MM.1S (cell line): ENCODE data around the gene FOXP1.

ENCODE experiments used
- DNase-seq: peaks from one replicate; pipeline ENCODE4 v3.0.0-alpha.2; 2015
- H2AFZ ChIP-seq: fragments of 300-600 bp; sonication (generic); 2 replicates; pipeline ENCODE4 v1.6.0; 2016; ENCODE audit warnings: antibody characterized with exemption, low read length
- H3F3A ChIP-seq: fragments of 300-600 bp; sonication (generic); 2 replicates; pipeline ENCODE4 v1.6.1; 2016; ENCODE audit warnings: mild to moderate bottlenecking, antibody characterized with exemption, low read length, moderate library complexity, mixed read lengths; ENCODE audit not compliant: insufficient read depth
- H3K27ac ChIP-seq: fragments of 300-600 bp; sonication (generic); 2 replicates; pipeline ENCODE4 v1.5.1; 2016; ENCODE audit warnings: mild to moderate bottlenecking, low read length
- H3K27me3 ChIP-seq: fragments of 300-600 bp; sonication (generic); replicated peaks from 2 replicates; pipeline ENCODE4 v1.6.0; 2016; ENCODE audit warnings: low read length; ENCODE audit not compliant: insufficient read depth
- H3K36me3 ChIP-seq: fragments of 300-600 bp; sonication (generic); replicated peaks from 2 replicates; pipeline ENCODE4 v1.6.1; 2016; ENCODE audit warnings: mild to moderate bottlenecking, low read length, mixed read lengths; ENCODE audit not compliant: insufficient read depth
- H3K4me1 ChIP-seq: fragments of 300-600 bp; sonication (generic); 2 replicates; pipeline ENCODE4 v1.6.1; 2016; ENCODE audit warnings: low read length, mixed read lengths
- H3K4me2 ChIP-seq: fragments of 300-600 bp; sonication (generic); 2 replicates; pipeline ENCODE4 v1.6.0; 2016; ENCODE audit warnings: low read depth, low read length
- H3K4me3 ChIP-seq: fragments of 300-600 bp; sonication (generic); 2 replicates; pipeline ENCODE4 v1.5.1; 2016; ENCODE audit warnings: low read length, mixed read lengths
- H3K79me2 ChIP-seq: fragments of 300-600 bp; sonication (generic); 2 replicates; pipeline ENCODE4 v1.6.1; 2016; ENCODE audit warnings: mixed run types, low read length, mixed read lengths
- H3K9ac ChIP-seq: fragments of 300-600 bp; sonication (generic); 2 replicates; pipeline ENCODE4 v1.6.1; 2016; ENCODE audit warnings: low read length, mixed read lengths
- H3K9me2 ChIP-seq: fragments of 300-600 bp; sonication (generic); replicated peaks from 2 replicates; pipeline ENCODE4 v1.6.1; 2016; ENCODE audit warnings: mild to moderate bottlenecking, low read length, mixed read lengths; ENCODE audit not compliant: insufficient read depth
- H3K9me3 ChIP-seq: fragments of 300-600 bp; sonication (generic); replicated peaks from 2 replicates; pipeline ENCODE4 v1.6.1; 2016; ENCODE audit warnings: mild to moderate bottlenecking, low read length, mixed read lengths; ENCODE audit not compliant: insufficient read depth
- H4K20me1 ChIP-seq: fragments of 300-600 bp; sonication (generic); 2 replicates; pipeline ENCODE4 v1.6.1; 2016; ENCODE audit warnings: mild to moderate bottlenecking, low read length, moderate library complexity, mixed read lengths; ENCODE audit not compliant: insufficient read depth
- CTCF ChIP-seq: fragments of 300-600 bp; sonication (generic); IDR thresholded peaks from 2 replicates; pipeline ENCODE4 v1.5.1; 2016; ENCODE audit warnings: antibody characterized with exemption, low read length, mixed read lengths
- EZH2 ChIP-seq: fragments of 300-600 bp; sonication (generic); optimal IDR thresholded peaks from 2 replicates; pipeline ENCODE3; 2017; ENCODE audit warnings: low read depth, mild to moderate bottlenecking, antibody characterized with exemption, low read length, mixed read lengths
- EZH2phosphoT487 ChIP-seq: fragments of 300-600 bp; sonication (generic); IDR thresholded peaks from 2 replicates; pipeline ENCODE4 v1.6.1; 2018; ENCODE audit warnings: antibody characterized with exemption, low read length

The FOXP1 gene

DNA sequence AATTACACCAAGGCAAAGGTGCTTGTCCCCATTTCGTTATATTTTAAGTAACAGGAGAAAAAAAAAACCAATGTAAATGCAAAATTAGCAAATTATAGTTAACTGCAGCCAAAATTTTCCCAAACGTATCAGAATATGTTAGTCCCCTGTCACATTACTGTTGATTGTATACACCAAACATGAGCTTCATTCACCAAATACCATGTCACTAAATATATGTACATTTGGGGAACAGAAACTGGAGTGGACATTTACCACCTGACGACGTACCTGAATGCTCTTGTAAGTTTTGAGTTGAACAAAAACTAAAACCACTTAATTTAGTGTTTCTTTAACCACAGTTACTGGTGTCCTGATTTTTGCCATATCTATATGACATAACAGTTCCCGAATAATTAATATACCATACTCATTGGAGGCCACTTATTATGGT is 3.3 kb upstream of the FOXP1 start:
- no peak overlapping the region for H2AFZ ChIP-seq
- H3K36me3 ChIP-seq = no peaks in the 10 kb centered on the region
- TF ChIP-seq EZH2 (no peak), CTCF (no peak), EZH2phosphoT487 (no peak)
- no peaks in the 10 kb centered on the region for H3K79me2 ChIP-seq
- no peaks in the 10 kb centered on the region for H3K9me3 ChIP-seq
- DNase-seq = peak; percentile 22
- peak overlapping the region; percentile 23; the same call in 1 of the 2 replicates for H3K27ac ChIP-seq
- no peaks in the 10 kb centered on the region for H3K27me3 ChIP-seq
- H3K4me1 ChIP-seq = peaks cover 6% of the 10 kb centered on the region
- no peaks in the 10 kb centered on the region for H4K20me1 ChIP-seq
- no peak overlapping the region for H3K4me3 ChIP-seq
- H3K4me2 ChIP-seq = peak overlapping the region; percentile 18; the same call in 1 of the 2 replicates
- peaks cover 16% of the 10 kb centered on the region for H3F3A ChIP-seq
- no peak overlapping the region for H3K9ac ChIP-seq
- no peaks in the 10 kb centered on the region for H3K9me2 ChIP-seq

DNA sequence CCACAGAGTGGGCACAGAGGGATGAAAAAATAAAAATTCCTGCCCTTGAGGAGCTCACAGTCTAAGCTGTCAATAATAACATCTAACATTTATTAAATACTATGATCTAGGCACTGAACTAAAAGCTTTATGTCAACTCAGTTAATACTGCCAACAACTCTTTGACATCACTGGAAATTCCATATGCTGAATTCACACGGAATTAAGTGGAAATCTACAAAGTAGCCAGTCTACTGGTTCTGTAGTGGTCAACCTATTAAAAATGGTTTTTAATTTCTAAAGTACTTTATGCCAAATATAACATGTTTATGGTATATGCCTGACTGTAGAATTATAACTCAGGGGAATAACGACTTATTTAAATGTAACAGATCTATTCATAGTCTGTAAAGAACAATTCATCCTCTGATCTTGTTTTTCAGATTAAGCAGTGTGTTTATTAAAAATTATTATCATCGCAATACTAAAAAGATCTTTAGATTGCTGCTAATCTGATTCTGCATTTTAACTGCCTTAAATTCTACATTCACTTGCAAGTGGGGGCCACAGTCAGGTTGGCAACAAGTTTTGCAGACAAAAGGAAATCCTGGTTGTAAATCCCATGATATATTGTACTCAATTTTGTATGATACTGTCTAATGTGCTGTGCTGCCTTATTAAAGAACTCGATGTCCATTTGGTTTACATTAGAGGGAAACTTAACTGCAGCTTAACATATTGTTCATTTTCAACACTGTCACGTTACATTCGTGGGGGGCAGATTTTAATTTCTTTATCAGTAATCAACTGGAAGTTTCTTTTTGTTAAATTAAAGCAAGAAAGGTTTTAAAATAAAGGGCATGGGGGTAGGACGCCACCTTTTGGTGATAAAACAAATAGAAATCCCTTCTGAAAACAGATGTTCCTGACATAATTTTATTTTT is 2.6 kb upstream of the FOXP1 start:
- peak; percentile 28 for DNase-seq
- H3K4me2 ChIP-seq = peak overlapping the region; percentile 18; the same call in 1 of the 2 replicates

DNA sequence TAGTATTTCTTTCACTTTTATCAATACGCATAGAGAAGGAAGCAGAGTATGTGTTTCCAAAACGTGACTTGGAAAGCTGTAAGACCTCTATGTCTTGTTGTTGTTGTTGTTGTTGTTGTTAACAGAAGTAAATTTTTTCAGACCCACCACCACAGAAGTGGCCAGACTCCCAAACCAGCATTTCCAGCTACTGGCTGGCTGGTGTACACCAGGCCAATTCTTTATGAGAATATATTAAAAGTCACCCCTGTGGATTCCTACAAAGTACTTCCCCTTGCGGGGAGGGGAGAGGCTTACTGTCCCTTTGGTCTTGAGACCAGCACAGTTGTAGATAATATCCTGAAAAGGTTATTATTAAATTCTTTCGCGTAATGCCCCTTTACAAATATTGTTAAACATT is 1.6 kb upstream of the FOXP1 start:
- H3K4me2 ChIP-seq = no peak overlapping the region
- no peak for DNase-seq
- H3K36me3 ChIP-seq = no peaks in the 10 kb centered on the region
- H3K27me3 ChIP-seq = peaks cover 11% of the 10 kb centered on the region
- no peaks in the 10 kb centered on the region for H3K9me3 ChIP-seq
- H3K9me2 ChIP-seq = no peaks in the 10 kb centered on the region
- H3K9ac ChIP-seq = no peak overlapping the region
- no peaks in the 10 kb centered on the region for H3K79me2 ChIP-seq
- H2AFZ ChIP-seq = no peak overlapping the region
- peaks cover 16% of the 10 kb centered on the region for H3F3A ChIP-seq
- H3K4me3 ChIP-seq = no peak overlapping the region
- H3K27ac ChIP-seq = no peak overlapping the region
- no peaks in the 10 kb centered on the region for H4K20me1 ChIP-seq
- peaks cover 6% of the 10 kb centered on the region for H3K4me1 ChIP-seq
- TF ChIP-seq CTCF = no peak
- no peak for TF ChIP-seq EZH2

More for the DNA sequence above, 2.6 kb upstream of the FOXP1 start:
- peak; percentile 67 for TF ChIP-seq CTCF
- no peak for TF ChIP-seq EZH2
- Histone ChIP-seq H3K36me3 (no peaks in the 10 kb centered on the region), H3K79me2 (no peaks in the 10 kb centered on the region), H3K9ac (no peak overlapping the region; the same call in 1 of the 2 replicates), H3F3A (peaks cover 16% of the 10 kb centered on the region), H3K4me3 (no peak overlapping the region), H4K20me1 (no peaks in the 10 kb centered on the region), H2AFZ (no peak overlapping the region), H3K9me3 (no peaks in the 10 kb centered on the region), H3K9me2 (no peaks in the 10 kb centered on the region), H3K27ac (peak overlapping the region; percentile 23; the same call in 1 of the 2 replicates), H3K27me3 (peaks cover 4% of the 10 kb centered on the region), H3K4me1 (peaks cover 6% of the 10 kb centered on the region)
